GM23338 (cell line): Measurements from ENCODE around the gene PSG6. TPM values are rescaled to one million over a fixed set of nuclear protein-coding genes. Genes with fewer than 3 reads are reported as not detected.
"Not testable (repeated sequence)": the region's sequence is repeated elsewhere in the genome, so short reads cannot be mapped to it uniquely, and the experiment has no call there.

Experiments
- ATAC-seq: fragments of 200-7000 bp; cut with Tn5 transposase; 3 replicates; pipeline ENCODE4 v1.9.1; 2020
- DNase-seq: peaks from one replicate; pipeline ENCODE4 v3.0.0-alpha.2; 2015; ENCODE audit warnings: low spot score
- H2AFZ ChIP-seq: fragments of 200-600 bp; sonication (generic); 2 replicates; pipeline ENCODE4 v1.8.0; 2016; ENCODE audit warnings: antibody characterized with exemption, mild to moderate bottlenecking, moderate library complexity
- H3F3A ChIP-seq: fragments of 200-600 bp; sonication (generic); replicated peaks from 2 replicates; pipeline ENCODE4 v1.8.0; 2017; ENCODE audit warnings: antibody characterized with exemption, mixed run types, low read depth
- H3K27ac ChIP-seq: fragments of 200-600 bp; sonication (generic); 2 replicates; pipeline ENCODE4 v1.6.1; 2016; ENCODE audit warnings: low read depth
- H3K27me3 ChIP-seq: fragments of 200-600 bp; sonication (generic); 2 replicates; pipeline ENCODE4 v1.8.0; 2016; ENCODE audit warnings: mild to moderate bottlenecking, mixed run types, moderate library complexity; ENCODE audit not compliant: insufficient read depth
- H3K36me3 ChIP-seq: fragments of 200-600 bp; sonication (generic); 2 replicates; pipeline ENCODE4 v1.8.0; 2016; ENCODE audit warnings: mild to moderate bottlenecking; ENCODE audit not compliant: insufficient read depth
- H3K4me1 ChIP-seq: fragments of 200-600 bp; sonication (generic); 2 replicates; pipeline ENCODE4 v1.8.0; 2016; ENCODE audit warnings: mild to moderate bottlenecking, moderate library complexity; ENCODE audit not compliant: insufficient read depth
- H3K4me2 ChIP-seq: fragments of 200-600 bp; sonication (generic); 2 replicates; pipeline ENCODE4 v1.7.1; 2017; ENCODE audit warnings: mixed run types
- H3K4me3 ChIP-seq: fragments of 200-600 bp; sonication (generic); 2 replicates; pipeline ENCODE4 v1.6.1; 2016; ENCODE audit warnings: mixed run types
- H3K79me2 ChIP-seq: fragments of 200-600 bp; sonication (generic); replicated peaks from 2 replicates; pipeline ENCODE4 v1.8.0; 2017; ENCODE audit warnings: mild to moderate bottlenecking; ENCODE audit not compliant: insufficient read depth
- H3K9me2 ChIP-seq: fragments of 200-600 bp; sonication (generic); 2 replicates; pipeline ENCODE4 v1.8.0; 2017; ENCODE audit not compliant: insufficient read depth
- H4K20me1 ChIP-seq: fragments of 200-600 bp; sonication (generic); replicated peaks from 2 replicates; pipeline ENCODE4 v1.8.0; 2017; ENCODE audit warnings: mild to moderate bottlenecking; ENCODE audit not compliant: insufficient read depth
- H3K27ac Mint-ChIP-seq: 2 replicates; pipeline ENCODE4 v1.8.0; 2020; ENCODE audit warnings: inconsistent platforms, mild to moderate bottlenecking, moderate library complexity, mixed read lengths
- H3K27me3 Mint-ChIP-seq: 3 replicates; pipeline ENCODE4 v1.8.0; 2022; ENCODE audit warnings: low read depth, mild to moderate bottlenecking, moderate library complexity, mixed read lengths, inconsistent platforms; ENCODE audit not compliant: insufficient read depth, poor library complexity
- H3K36me3 Mint-ChIP-seq: 3 replicates; pipeline ENCODE4 v1.8.0; 2021; ENCODE audit warnings: low read depth, mild to moderate bottlenecking, inconsistent platforms, moderate library complexity, mixed read lengths
- H3K4me1 Mint-ChIP-seq: 3 replicates; pipeline ENCODE4 v1.8.0; 2020; ENCODE audit warnings: mild to moderate bottlenecking, inconsistent platforms, mixed read lengths
- H3K4me3 Mint-ChIP-seq: 3 replicates; pipeline ENCODE4 v1.8.0; 2021; ENCODE audit warnings: moderate library complexity, mild to moderate bottlenecking, inconsistent platforms, mixed read lengths
- H3K9me3 Mint-ChIP-seq: 3 replicates; pipeline ENCODE4 v1.8.0; 2020; ENCODE audit warnings: moderate library complexity, mild to moderate bottlenecking, inconsistent platforms, mixed read lengths
- CREB1 ChIP-seq: fragments of 250-450 bp; sonication (Bioruptor Pico); IDR thresholded peaks from 2 replicates; pipeline ENCODE4 v1.5.0; 2020; ENCODE audit warnings: low read depth, mild to moderate bottlenecking, moderate library complexity
- EZH2 ChIP-seq: fragments of 200-600 bp; sonication (generic); IDR thresholded peaks from one replicate; pipeline ENCODE4 v1.8.0; 2017; ENCODE audit warnings: antibody characterized with exemption, mild to moderate bottlenecking, low read depth; ENCODE audit not compliant: unreplicated experiment
- EZH2phosphoT487 ChIP-seq: fragments of 200-600 bp; sonication (generic); IDR thresholded peaks from one replicate; pipeline ENCODE4 v1.8.1; 2018; ENCODE audit warnings: antibody characterized with exemption; ENCODE audit not compliant: unreplicated experiment
- JUNB ChIP-seq: IDR thresholded peaks from one replicate; pipeline ENCODE4 v1.6.1; 2016; ENCODE audit warnings: antibody characterized with exemption; ENCODE audit not compliant: unreplicated experiment
- POLR2AphosphoS5 ChIP-seq: IDR thresholded peaks from 2 replicates; pipeline ENCODE4 v1.6.1; 2016; ENCODE audit warnings: antibody characterized with exemption, low read depth
- STAT1 ChIP-seq: IDR thresholded peaks from one replicate; pipeline ENCODE4 v1.6.1; 2016; ENCODE audit warnings: antibody characterized with exemption; ENCODE audit not compliant: unreplicated experiment
- ZNF114 ChIP-seq: fragments of 250-450 bp; sonication (Bioruptor Pico); IDR thresholded peaks from 2 replicates; pipeline ENCODE4 v1.5.0; 2020; ENCODE audit warnings: mild to moderate bottlenecking, moderate library complexity
- ZNF331 ChIP-seq: fragments of 250-450 bp; sonication (Bioruptor Pico); IDR thresholded peaks from 2 replicates; pipeline ENCODE4 v1.5.0; 2020; ENCODE audit warnings: low read depth, mild to moderate bottlenecking, moderate library complexity
- long read RNA-seq: library from polyadenylated mRNA; unstranded; transcript quantifications from one replicate; pipeline ENCODE4 v2.0.0, GENCODE V29; 2020; ENCODE audit not compliant: unreplicated experiment
- polyA plus RNA-seq: library from polyadenylated mRNA; unstranded; fragments of >200 nt; fragmentation: Nextera tagmentation; extraction: Ambion mirVana; gene quantifications from 2 replicates; pipeline ENCODE4 v1.2.1, GENCODE V29; 2016
- total RNA-seq: library from RNA; depleted of rRNA; stranded (reverse); fragments of >200 nt; shearing (Covaris generic); gene quantifications from 2 replicates; pipeline ENCODE4 v1.2.3, GENCODE V29; 2014; rRNA removed
- TF ChIP-seq, protein P1 (sequence below): fragments of 250-450 bp; sonication (Bioruptor Pico); IDR thresholded peaks from 2 replicates; pipeline ENCODE4 v1.5.0; 2020; ENCODE audit warnings: mild to moderate bottlenecking, moderate library complexity
- TF ChIP-seq, protein P2 (sequence below): IDR thresholded peaks from one replicate; pipeline ENCODE4 v1.6.1; 2018; ENCODE audit warnings: antibody characterized with exemption; ENCODE audit not compliant: unreplicated experiment

Gene PSG6
- total RNA-seq: not detected in 2 replicates
- polyA plus RNA-seq: 0.16 TPM in 1 of 2 replicates, not detected in the other
- long read RNA-seq: 0 reads

DNA sequence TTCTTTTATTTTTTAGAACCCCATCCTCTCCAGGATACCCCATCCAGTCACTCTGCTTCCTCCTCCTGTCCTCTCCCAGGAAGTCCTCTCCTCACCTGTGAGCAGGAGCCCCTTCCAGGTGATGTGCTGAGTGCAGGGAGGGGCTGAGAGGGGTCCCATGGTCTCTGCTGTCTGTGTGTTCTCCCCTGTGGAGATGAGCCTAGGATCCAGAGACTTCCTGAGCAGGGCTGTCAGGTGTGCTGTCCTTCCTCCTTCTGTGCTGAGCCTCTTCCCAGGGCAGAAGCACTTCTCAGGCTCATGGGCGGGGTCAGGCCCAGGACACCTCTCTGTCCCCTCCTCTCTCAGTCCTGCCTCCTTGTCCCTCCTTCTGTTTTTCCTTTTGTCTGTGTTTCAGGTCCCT is at the start of gene PSG6:
PSG6 (minus strand) TSS at position 261 of the 400 bp plus-strand sequence; CDS start at position 159, 102 bp downstream.
- H4K20me1 ChIP-seq, H3K27ac Mint-ChIP-seq, H3F3A ChIP-seq, H3K27me3 ChIP-seq, H3K79me2 ChIP-seq, H3K9me2 ChIP-seq, H3K4me3 ChIP-seq, H3K27me3 Mint-ChIP-seq, H3K4me2 ChIP-seq, H3K27ac ChIP-seq, DNase-seq, H3K4me1 Mint-ChIP-seq, ATAC-seq, H3K4me1 ChIP-seq, H3K36me3 Mint-ChIP-seq, H3K36me3 ChIP-seq, H2AFZ ChIP-seq, H3K4me3 Mint-ChIP-seq: not testable (repeated sequence)
- peaks cover 95% of the 10 kb centered on the region for H3K9me3 Mint-ChIP-seq

DNA sequence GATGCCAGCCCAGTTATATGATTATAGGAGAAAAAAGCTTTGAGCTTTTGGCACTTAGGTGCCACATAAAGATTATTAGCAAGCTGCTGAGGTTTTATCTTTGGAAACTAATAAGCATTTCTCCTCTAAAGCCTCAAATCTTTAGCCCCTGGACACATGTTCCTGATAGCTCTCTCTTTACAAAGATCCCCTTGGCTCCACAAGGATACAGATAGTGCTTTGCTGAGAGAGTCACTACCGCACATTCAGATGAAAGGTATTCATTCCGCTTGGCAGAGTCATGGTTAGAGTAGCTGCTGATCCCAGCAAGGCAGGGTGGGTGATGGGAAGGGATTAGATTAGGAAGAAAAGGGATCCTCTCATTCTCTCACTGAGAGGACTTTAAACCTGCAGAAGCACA is 47.5 kb upstream of the PSG6 start:
- Histone ChIP-seq H3K27me3 (no peaks in the 10 kb centered on the region), H3K27ac (no peak overlapping the region), H3K4me1 (no peaks in the 10 kb centered on the region), H3K36me3 (no peaks in the 10 kb centered on the region), H4K20me1 (no peaks in the 10 kb centered on the region), H3K4me2 (no peak overlapping the region), H3K4me3 (no peak overlapping the region), H3F3A (no peaks in the 10 kb centered on the region), H2AFZ (no peak overlapping the region), H3K79me2 (no peaks in the 10 kb centered on the region), H3K9me2 (no peaks in the 10 kb centered on the region)
- Mint-ChIP-seq H3K4me1 (no peaks in the 10 kb centered on the region), H3K9me3 (peaks cover 94% of the 10 kb centered on the region), H3K27ac (no peak overlapping the region), H3K36me3 (peaks cover 22% of the 10 kb centered on the region), H3K27me3 (peaks cover 5% of the 10 kb centered on the region), H3K4me3 (no peak overlapping the region)
- no peak for DNase-seq
- ATAC-seq: no peak
- TF ChIP-seq CREB1 (no peak), ZNF331 (CRISPR knock-in tag) (no peak), JUNB (no peak), STAT1 (no peak), EZH2phosphoT487 (no peak), POLR2AphosphoS5 (no peak), ZNF114 (CRISPR knock-in tag) (no peak), EZH2 (no peak)
- TF ChIP-seq, protein P1, sequence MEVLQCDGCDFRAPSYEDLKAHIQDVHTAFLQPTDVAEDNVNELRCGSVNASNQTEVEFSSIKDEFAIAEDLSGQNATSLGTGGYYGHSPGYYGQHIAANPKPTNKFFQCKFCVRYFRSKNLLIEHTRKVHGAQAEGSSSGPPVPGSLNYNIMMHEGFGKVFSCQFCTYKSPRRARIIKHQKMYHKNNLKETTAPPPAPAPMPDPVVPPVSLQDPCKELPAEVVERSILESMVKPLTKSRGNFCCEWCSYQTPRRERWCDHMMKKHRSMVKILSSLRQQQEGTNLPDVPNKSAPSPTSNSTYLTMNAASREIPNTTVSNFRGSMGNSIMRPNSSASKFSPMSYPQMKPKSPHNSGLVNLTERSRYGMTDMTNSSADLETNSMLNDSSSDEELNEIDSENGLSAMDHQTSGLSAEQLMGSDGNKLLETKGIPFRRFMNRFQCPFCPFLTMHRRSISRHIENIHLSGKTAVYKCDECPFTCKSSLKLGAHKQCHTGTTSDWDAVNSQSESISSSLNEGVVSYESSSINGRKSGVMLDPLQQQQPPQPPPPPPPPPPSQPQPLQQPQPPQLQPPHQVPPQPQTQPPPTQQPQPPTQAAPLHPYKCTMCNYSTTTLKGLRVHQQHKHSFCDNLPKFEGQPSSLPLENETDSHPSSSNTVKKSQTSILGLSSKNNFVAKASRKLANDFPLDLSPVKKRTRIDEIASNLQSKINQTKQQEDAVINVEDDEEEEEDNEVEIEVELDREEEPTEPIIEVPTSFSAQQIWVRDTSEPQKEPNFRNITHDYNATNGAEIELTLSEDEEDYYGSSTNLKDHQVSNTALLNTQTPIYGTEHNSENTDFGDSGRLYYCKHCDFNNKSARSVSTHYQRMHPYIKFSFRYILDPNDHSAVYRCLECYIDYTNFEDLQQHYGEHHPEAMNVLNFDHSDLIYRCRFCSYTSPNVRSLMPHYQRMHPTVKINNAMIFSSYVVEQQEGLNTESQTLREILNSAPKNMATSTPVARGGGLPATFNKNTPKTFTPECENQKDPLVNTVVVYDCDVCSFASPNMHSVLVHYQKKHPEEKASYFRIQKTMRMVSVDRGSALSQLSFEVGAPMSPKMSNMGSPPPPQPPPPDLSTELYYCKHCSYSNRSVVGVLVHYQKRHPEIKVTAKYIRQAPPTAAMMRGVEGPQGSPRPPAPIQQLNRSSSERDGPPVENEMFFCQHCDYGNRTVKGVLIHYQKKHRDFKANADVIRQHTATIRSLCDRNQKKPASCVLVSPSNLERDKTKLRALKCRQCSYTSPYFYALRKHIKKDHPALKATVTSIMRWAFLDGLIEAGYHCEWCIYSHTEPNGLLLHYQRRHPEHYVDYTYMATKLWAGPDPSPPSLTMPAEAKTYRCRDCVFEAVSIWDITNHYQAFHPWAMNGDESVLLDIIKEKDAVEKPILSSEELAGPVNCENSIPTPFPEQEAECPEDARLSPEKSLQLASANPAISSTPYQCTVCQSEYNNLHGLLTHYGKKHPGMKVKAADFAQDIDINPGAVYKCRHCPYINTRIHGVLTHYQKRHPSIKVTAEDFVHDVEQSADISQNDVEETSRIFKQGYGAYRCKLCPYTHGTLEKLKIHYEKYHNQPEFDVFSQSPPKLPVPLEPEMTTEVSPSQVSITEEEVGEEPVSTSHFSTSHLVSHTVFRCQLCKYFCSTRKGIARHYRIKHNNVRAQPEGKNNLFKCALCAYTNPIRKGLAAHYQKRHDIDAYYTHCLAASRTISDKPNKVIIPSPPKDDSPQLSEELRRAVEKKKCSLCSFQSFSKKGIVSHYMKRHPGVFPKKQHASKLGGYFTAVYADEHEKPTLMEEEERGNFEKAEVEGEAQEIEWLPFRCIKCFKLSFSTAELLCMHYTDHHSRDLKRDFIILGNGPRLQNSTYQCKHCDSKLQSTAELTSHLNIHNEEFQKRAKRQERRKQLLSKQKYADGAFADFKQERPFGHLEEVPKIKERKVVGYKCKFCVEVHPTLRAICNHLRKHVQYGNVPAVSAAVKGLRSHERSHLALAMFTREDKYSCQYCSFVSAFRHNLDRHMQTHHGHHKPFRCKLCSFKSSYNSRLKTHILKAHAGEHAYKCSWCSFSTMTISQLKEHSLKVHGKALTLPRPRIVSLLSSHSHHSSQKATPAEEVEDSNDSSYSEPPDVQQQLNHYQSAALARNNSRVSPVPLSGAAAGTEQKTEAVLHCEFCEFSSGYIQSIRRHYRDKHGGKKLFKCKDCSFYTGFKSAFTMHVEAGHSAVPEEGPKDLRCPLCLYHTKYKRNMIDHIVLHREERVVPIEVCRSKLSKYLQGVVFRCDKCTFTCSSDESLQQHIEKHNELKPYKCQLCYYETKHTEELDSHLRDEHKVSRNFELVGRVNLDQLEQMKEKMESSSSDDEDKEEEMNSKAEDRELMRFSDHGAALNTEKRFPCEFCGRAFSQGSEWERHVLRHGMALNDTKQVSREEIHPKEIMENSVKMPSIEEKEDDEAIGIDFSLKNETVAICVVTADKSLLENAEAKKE (CRISPR knock-in tag): no peak
- TF ChIP-seq, protein P2, sequence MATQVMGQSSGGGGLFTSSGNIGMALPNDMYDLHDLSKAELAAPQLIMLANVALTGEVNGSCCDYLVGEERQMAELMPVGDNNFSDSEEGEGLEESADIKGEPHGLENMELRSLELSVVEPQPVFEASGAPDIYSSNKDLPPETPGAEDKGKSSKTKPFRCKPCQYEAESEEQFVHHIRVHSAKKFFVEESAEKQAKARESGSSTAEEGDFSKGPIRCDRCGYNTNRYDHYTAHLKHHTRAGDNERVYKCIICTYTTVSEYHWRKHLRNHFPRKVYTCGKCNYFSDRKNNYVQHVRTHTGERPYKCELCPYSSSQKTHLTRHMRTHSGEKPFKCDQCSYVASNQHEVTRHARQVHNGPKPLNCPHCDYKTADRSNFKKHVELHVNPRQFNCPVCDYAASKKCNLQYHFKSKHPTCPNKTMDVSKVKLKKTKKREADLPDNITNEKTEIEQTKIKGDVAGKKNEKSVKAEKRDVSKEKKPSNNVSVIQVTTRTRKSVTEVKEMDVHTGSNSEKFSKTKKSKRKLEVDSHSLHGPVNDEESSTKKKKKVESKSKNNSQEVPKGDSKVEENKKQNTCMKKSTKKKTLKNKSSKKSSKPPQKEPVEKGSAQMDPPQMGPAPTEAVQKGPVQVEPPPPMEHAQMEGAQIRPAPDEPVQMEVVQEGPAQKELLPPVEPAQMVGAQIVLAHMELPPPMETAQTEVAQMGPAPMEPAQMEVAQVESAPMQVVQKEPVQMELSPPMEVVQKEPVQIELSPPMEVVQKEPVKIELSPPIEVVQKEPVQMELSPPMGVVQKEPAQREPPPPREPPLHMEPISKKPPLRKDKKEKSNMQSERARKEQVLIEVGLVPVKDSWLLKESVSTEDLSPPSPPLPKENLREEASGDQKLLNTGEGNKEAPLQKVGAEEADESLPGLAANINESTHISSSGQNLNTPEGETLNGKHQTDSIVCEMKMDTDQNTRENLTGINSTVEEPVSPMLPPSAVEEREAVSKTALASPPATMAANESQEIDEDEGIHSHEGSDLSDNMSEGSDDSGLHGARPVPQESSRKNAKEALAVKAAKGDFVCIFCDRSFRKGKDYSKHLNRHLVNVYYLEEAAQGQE: no peak
